Measurements from ENCODE around the gene BABAM1.

The BABAM1 gene

DNA sequence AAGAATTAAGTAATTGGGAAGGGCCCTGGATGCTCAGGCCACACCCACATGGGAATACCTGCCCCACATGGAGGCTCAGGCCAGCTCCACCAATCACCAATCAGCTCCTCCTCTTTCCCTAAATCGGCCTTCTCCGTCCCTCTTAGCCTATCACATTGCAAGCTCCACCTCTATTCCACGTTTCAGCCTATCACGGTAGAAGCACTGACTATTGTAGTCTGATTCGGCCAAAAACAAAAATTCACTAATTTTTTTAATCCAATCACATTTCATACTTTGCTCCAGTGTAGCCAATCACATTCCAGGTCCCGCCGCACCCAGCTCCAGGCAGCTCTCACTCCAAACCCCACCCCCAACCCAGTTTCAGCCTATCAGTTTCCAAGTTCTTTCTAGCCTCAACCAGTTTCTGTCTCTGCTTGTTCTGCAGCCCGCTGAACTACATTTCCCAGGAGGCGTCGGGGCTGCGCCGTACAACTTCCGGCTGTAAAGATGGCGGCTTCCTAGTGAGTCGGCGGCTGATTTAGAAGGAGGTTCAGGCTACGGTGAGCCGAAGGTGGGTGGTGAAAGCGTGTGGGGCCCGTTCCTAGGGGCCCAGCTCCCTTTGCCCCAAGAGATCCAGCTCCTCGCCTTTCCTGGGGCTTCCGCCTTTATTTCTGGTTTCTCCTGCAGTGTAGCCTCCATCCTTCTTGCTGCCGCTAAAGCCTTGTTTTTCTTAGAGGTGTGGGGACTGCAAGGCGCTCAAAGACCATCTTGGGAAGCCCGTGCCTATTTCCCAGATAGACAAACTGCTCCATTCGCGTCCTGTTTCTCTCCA is at the start of gene BABAM1:
BABAM1 (plus strand) TSS at position 469 of the 814 bp plus-strand sequence. CDS start 1,364 bp downstream, outside the sequence.
- peak; percentile 99 for DNase-seq (ENCODE audit: low spot score)

DNA sequence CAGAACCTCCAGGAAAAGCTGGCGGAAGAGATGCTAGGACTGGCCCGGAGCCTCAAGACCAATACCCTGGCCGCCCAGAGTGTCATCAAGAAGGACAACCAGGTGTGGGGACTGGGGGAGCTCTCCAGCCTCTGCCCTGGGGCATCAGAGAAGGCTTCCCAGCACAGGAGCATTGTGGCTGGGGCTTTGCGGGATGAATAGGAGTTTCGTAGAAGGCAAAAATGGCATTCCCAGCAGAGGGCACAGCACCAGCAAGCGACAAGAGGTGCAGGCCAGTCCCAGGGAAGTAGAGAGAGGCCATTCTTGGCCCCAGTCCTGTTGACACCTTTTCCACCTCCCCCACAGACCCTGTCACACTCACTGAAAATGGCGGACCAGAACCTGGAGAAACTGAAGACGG is 48.0 kb upstream of the BABAM1 start:
- DNase-seq (ENCODE audit: low spot score): no peak

DNA sequence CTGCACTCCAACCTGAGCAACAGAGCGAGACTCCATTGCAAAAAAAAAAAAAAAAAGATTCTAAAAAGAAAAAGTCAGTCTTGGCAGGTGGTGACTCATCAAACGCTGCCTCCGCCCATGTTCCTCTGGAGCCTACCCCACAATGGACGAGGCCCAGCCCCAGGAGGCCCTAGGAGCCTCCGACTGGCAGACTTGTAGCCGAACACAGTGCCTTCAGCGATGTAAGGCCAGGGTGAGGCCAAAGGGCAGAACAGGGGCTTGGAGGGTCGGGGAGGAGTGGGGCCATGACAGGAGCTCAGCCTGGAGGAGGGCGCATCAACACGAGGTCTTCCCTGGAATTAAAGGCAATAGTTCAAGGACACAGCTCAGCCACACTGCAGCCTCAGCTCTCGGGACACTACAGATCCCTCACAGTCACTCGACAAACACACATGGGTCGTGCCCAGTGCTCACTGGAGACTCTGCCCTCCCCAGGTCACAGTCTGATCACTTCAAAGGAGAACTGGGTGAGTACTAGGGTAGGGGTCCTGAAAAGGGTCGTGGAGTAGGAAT is 47.0 kb upstream of the BABAM1 start:
- DNase-seq (ENCODE audit: low spot score): no peak

DNA sequence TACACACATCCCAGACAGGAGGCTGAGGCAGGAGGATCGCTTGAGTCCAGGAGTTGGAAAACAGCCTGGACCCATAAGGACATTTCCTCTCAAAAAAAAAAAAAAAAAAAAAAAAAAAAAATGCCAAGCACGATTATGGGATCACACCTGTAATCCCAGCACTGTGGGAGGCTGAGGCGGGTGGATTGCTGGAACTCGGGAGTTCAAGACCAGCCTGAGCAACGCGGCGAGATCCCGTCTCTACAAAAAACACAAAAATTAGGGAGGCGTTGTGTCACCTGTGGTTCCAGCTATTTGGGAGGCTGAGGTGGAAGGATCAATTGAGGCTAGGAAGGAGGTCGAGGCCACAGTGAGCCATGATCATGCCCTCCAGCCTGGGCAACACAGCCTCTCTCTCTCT is 42.2 kb upstream of the BABAM1 start:
- DNase-seq (ENCODE audit: low spot score): no peak

DNA sequence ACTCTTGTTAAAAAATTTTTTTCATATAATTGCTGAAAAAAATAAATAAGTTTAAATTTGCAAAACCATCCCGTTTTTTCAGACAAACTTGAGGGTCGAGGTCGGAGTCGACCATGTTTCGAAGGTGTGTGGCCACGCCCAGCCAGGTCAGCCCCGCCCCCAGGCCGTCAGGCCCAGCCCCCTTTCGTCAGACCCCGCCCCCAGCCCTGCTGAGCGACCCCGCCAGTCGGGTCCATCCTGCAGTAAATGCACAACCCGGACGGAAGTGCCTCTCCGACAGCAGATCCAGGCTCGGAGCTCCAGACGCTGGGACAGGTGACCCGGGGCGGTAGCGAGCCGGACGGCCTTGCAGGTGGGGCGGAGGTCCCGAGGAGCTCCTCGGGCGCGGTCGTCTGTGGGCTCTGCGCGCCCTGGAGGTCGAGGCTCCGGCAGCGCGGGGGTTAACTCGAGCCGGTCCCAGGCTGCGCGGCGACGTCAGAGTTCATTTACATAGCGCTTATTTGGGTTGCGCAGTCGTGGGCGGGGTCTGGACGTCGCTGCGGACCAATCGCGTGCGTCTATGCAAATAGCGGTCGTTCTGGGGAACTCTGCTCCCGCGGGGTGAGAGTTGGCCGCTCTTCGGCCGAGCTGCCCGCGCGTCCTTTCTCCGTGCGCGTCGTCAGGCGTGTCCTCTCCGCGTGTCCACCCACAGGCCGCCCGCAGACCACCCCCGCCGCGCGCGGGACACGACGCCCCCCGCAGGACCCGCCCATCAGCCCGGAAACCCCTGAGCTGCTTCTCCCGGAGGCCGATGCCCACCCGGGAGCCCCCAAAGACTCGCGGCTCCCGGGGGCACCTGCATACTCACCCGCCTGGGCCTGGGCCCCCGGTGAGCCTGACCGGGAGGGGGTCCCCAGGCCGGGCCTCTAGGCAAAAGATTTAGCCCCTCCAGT is 41.0 kb upstream of the BABAM1 start, which contains the start of gene OCEL1:
OCEL1 (plus strand) TSS at position 225 of the 932 bp plus-strand sequence; CDS start at position 247, 22 bp downstream.
- DNase-seq (ENCODE audit: low spot score): peak; percentile 96

DNA sequence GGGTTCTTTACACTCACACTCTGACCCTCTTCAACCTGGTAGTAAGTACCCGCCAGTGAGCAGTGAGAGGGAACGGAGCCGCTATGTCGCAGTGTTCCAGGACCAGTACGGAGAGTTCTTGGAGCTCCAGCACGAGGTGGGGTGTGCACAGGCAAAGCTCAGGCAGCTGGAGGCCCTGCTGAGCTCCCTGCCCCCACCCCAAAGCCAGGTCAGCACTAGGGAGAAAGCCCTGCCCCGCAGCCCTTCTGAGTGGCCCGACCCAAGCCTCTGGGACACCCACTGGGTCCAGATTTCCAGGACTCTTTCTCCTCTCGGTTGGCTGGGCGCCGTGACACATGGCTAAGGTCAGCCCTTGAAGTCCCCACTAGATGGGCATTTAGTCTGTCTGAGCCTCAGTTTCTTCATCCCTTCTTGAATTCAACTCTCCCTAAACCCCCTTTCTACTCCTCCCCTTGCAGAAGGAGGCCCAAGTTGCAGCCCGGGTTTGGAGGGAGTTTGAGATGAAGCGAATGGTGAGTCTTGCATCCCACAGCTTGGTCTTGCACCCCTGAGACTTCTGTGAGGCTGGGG is 39.4 kb upstream of the BABAM1 start:
- DNase-seq (ENCODE audit: low spot score): no peak

DNA sequence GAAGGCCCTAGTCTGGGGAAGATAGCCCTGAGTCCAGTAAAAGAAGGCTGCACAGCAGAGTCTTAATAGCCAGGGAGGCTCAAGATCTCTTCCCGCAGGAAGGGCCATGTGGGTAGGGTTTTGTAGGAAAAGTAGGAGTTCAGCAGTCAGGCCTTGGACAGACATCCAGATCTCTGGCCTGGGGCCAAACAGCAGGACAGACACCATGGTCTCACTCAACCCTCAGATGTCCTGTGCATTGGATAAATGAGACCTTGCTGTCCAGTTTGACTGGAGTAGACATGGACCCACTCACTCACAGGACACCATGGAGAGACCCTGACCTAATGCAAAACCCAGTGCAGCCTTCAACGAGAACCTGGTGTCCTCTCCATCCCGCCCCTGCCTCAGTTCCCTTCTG is 37.4 kb upstream of the BABAM1 start:
- DNase-seq (ENCODE audit: low spot score): no peak

DNA sequence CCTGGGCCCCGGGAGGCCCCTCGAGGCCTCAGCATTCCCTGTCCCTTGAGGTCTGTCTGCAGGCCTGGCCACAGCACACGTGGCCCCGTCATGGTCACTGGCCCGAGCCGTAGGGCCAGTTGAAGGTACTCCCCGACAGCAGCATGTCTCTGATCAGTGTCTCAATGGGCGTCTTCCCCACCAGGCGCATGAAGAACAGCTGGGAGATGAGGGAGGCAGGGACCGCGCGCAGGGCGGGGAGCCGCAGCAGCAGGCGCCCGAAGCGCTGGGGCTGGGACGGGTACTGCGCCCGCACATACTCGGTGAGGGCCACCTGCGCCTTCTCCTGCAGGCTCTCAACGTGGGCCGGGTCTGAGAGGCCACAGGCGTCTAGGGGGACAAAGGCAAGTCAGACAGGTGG is 35.0 kb upstream of the BABAM1 start:
- no peak for DNase-seq (ENCODE audit: low spot score)

DNA sequence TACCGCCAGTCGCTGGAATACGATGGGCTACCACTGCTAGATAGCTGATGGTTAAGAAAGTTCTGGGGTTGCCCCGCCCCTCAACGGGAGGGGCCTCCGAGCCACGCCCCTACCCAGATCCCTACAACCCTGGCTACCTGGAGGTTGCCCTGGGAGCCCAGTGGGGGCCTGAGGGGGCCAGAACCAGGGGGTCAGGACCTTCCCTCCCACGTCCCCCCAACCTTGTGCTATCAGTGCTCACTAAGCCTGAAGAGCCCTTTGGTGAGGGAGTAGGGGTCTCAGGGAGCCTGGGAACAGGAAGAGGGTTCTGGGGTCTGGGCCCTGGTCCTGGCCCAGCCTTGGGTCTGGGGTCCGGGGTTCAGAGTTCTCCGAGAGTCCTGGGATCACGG is 32.3 kb upstream of the BABAM1 start:
- DNase-seq (ENCODE audit: low spot score): no peak

DNA sequence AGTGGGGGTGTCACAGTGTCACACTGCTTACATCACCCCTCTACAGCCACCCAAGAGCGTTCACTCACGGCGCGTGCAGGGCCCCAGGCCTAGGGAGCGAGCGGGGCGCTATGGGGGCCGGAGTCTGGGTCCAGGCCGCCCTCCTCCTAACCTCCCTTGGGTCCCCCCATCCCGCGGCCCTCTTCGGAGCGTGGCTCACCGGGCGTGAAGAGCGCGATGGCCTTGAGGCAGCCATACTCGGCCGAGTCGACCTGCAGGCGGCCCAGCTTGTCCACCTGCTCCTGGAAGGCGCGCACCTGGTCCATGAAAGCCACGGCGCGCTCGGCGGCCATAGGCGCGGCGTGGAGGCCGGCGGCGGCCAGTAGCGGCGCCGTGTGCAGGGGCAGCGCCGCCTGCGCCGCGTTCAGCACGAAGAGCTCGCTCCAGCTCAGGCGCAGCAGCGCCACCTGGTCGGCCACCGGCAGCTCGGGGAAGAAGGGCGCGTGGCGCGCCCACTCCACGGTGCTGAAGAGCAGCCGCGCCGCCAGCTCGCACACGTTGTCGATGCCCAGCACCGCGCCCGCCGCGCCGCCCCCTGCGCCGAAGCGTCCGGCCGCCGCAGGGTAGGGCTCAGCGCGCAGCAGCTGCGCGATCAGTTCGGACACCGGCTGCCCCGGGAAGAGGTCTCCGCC is 31.8 kb upstream of the BABAM1 start:
- no peak for DNase-seq (ENCODE audit: low spot score)

DNA sequence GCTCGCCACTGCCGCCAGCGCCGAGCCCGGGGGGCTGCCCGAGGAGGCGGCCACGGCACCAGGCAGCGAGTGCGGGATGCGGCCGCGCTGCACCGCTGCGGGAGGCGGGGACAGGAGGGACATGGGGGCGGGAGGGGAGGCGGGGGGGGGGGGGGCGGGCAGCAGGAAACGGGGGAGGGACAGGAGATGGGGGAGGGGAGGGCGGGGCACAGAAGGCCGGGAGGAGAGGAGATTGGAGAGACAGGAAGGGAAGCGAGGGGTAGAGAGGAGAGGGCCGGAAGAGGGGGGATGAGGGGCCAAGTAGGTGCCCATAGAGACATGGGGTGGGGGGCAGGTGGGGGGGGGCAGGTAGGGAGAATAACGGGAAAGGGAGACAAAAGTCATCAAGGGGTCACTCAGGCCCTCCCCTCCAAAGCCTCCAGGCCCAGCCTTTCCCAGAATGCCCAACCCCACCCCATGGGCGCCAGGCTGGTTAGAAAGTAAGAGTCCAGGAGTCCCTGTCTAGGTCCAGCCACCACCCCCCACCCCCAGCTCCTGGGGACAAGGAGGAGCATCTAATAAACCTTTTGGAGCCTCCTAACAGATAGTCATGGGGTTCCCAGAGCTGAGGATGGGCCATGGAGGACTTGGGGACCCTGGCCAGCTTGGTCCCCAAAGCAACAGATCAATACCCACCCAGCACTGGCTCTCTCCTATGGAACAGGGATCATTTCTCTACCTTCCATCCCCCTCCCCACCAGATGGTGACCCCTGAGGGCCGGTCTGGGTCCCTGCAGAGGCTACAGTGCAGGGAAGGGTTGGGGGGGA is 31.1 kb upstream of the BABAM1 start:
- DNase-seq (ENCODE audit: low spot score): no peak

DNA sequence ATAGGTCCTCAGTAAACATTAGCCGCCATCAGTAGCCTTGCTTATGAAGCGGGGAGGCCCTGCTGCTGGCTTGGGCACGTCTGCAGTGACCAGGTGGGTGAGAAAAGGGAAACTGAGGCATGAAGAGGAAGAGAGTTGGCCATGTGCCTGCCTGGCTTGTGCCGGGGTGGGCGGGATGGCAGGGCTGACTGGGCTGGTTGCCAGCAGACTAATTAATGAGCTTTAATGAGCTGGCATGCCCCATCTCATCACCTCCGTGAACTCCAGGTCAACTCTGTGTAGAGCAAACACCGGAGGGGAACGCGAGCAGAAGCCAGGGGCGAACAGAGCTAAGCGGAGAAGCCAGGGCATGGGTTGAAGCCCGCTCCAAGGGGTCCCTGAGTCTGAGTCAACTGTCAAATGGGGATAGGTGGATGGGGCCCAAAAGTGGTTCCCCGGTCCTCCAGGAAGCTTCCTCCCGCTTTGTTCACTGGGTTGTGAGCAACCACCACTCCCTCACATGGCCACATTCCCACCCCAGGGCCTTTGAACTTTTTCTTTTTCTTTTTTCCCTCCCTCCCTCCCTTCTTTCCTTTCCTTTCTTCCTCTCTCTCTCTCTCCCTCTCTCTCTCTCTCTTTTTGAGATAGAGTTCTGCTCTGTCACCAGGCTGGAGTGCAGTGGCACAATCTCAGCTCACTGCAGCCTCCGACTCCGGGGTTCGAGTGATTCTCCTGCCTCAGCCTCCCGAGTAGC is 30.3 kb upstream of the BABAM1 start:
- DNase-seq (ENCODE audit: low spot score): no peak

DNA sequence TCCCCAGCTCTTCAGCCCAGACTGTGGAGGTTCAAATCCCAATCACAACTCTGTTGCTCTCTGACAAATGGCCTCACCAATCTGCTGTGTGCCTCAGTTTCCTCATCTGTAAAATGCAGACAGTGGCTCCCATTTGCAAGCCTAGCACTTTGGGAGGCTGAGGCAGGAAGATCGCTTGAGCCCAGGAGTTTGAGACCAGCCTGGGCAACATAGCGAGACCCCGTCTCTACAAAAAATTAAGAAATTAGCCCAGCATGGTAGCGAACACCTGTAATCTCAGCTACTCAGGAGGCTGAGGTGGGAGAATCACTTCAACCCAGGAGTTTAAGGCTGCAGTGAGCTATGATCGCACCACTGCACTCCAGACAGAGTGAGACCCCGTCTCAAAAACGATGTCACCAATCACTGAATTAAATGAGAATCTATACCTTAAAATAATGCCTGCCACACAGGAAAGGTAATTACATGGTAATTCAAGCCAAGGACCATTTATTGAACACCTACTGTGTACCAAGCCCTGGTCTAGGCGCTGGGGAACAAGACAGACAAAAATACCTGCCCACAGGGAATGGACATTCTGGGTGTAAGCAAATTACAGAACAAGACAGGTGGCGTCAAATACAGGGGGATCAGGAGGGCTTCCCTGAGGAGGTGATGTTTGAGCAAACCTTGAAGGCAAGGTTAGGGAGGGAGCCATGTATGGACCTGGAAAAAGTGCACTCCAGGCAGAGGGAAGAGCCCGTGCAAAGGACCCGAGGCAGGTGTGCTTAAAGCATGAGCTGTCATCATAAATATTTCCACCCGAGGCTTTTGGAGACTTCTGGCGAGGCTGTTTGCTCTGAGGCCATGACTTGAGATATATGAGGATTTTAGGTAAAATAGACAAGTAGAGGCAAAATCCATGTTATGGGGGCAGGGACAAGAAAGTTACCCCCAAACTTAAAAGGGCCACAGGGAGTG is 29.2 kb upstream of the BABAM1 start:
- no peak for DNase-seq (ENCODE audit: low spot score)

DNA sequence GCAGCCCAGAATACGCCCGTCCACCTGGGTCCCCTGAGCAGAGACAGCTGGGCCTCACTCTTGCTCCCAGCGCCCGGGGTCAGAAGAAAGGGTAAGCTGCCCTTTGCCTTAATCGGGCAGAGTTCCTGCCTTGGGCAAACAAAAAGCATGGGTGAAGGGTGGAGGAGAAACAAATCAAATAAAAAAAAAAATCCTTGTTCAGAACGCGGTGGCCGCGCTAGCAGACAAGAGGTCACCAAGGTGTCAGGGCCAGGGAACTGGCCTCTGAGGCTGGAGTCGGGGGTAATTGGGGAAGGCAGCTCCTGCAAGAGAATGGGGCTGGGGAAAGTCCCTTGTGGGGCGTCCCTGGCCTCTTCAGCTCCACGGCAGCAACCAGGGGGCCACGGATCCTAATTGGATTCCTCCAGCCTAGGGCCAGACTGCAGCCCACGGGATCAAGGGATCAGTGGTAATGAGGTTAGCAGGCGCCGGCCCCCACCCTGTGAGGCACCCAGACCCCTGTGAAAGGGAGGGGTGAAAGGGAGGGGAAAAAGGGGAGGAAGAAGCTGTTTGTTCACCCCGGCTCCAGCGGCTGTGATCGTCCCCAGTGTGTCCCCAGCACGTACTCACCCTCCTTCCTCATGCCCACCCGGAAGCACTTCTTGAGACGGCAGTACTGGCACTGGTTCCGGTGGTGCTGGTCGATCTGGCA is 27.0 kb upstream of the BABAM1 start:
- DNase-seq (ENCODE audit: low spot score): no peak

DNA sequence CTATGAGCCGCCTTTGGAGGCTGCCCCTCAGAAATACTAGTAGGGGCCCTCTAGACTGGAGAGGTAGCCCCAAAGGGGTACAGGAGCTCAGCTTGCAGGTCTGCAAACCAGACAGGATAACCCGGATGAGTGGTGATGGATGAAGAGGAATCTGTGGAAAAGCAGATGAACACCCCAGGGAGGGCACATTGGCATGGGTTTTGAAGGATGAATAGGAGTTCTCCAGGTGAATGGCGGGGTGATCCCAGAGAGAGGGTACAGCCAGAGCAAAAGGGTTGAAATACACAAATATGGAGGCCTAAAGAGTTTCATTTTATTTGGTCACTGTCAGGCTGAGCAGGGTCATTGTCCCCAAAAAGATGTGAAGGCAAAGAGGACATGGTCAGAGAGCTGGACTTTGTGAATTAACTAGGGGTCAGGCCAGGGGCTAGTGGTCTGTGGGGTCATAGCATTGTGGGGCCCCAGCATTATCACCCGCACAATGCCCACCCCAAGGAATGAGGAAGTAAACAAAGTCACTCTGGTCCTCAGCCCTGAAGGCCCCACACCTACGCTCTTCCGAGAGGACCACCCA is 26.3 kb upstream of the BABAM1 start:
- no peak for DNase-seq (ENCODE audit: low spot score)

DNA sequence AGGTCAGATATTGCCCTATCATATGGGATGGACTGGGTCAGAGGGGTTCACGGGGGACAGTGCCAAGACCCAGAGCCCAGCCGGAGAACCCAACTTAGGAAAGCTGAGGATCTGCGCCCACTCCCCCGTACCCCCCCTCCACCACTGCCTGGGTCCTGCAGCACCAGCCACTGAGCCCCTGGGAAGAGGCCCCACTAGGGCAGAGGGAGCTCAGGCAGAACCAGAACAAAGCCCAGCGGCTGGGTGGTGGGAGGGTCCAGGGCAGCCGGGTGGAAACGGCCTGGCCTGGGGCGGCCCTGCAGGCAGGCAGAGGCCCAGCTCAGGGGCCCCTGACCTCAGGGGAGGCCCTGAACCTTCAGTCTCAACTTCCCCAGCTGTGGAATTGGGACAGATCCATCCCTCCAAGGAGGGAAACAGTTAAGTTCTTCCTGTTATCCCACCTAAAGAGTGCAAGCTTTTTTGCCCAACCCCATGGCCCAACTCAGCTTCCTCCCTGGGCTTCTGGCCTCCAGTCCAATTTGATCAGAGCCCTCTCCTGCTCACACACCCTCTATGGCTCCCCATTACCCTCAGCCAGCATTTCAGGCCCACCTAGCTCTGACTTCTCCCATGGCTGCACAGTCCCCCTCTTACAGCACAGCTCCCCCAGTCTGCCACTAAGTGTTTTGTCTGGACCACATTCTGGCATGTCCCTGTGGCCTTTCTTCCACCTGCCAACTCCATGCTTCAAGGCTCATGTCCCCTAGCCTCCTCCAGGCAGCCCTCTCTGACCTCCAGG is 24.6 kb upstream of the BABAM1 start:
- DNase-seq (ENCODE audit: low spot score): no peak

DNA sequence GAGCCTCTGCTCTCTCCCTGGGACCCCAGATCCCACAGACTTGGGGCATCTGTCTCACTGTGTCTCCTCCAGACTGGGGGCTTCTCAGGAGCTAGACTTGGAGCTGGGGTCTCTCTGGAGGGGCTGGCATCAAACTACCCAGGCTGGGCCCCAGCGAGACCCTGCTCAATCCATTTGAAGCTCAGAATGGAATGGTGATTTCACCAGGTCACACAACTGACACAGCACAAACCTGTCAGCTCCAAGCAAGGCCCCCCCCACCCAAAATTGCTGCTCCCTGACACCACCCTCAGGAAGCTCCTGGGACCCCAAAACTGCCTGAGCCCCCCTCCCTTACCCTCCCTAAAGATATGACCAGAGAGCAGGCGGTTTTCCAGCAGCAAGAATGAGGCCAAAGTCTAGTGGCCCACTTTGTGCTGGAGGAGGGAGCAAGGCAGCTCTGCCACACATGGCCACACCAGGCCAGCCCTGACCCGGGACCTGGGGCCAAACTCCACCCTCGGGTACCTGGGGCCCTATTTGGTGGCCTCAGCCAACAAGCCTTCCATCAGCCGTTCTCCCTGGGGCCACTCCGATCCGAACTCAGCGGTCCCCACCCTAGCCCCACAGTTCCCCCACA is 23.9 kb upstream of the BABAM1 start:
- DNase-seq (ENCODE audit: low spot score): no peak

Measured in kidney capillary endothelial cell (primary cell).